Measurements from ENCODE around the gene GSX1.
A peak's percentile ranks its signal among the peaks of the same experiment; 100 is the strongest.

Gene GSX1

DNA sequence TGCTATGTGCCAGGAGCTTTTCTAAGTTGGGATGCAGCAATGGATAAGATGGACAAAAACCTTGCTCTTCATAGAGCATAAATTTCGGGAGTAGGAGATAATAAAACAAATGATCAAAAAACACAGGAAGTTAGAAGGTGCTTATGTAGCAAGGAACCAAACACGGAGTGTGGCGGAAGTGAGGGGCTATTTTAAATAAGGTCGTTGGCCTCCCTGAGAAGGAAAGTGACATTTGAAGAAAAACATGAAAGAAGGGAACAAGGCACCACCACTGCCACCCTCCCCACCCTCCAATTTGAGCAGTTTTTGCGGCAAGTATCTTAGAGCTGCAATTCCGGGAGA, 3.2 kb upstream of the GSX1 start:
- TF ChIP-seq, protein P1, sequence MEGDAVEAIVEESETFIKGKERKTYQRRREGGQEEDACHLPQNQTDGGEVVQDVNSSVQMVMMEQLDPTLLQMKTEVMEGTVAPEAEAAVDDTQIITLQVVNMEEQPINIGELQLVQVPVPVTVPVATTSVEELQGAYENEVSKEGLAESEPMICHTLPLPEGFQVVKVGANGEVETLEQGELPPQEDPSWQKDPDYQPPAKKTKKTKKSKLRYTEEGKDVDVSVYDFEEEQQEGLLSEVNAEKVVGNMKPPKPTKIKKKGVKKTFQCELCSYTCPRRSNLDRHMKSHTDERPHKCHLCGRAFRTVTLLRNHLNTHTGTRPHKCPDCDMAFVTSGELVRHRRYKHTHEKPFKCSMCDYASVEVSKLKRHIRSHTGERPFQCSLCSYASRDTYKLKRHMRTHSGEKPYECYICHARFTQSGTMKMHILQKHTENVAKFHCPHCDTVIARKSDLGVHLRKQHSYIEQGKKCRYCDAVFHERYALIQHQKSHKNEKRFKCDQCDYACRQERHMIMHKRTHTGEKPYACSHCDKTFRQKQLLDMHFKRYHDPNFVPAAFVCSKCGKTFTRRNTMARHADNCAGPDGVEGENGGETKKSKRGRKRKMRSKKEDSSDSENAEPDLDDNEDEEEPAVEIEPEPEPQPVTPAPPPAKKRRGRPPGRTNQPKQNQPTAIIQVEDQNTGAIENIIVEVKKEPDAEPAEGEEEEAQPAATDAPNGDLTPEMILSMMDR (IDR thresholded peaks at IDR 0.05; ENCODE audit: extremely low read depth, missing control alignments), result no peak

DNA sequence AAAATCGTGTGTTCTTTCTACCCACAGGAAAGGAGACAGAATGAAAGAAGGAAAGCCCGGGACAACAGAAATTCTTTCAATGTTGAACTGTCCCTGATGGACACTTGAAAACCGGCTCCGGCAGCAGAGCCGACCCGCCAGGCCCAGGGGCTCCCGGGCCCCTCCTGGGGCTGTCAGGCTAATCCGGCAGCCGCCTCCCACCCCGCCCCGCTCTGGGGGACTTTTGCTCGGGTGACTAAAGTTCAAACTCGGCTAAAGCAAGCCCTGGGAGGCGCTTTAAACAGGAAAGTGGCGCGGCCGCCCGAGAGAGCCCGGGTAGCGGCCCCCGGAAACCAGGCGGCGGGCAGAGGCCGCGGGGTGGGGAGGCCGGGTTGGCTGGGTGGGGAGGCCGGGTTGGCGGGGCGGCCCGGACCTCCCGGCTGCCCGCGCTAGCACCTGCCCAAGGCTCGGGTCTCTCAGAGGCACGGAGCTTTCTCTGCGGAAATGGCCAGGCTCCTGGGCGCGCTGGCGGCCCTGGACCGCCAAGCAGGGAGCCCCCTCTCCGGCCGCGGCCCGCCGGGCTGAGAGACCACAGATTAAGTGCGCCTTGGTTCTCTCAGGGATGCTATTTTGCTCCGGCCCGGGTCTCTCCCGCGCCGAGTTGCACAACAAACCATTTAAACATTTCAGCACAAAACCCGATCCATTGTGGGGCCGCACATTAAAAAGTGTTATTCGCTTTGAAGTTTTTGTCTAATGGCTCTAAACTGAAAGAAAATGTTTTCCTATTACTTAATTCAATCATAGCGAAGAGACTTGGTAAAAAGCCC, 2.6 kb upstream of the GSX1 start:
- DNase-seq (ENCODE audit: low spot score), result peak; percentile 39
- TF ChIP-seq, protein P1 (IDR thresholded peaks at IDR 0.05; ENCODE audit: extremely low read depth, missing control alignments), result no peak

More for the DNA sequence above, 3.2 kb upstream of the GSX1 start:
- DNase-seq (ENCODE audit: low spot score), result no peak

DNA sequence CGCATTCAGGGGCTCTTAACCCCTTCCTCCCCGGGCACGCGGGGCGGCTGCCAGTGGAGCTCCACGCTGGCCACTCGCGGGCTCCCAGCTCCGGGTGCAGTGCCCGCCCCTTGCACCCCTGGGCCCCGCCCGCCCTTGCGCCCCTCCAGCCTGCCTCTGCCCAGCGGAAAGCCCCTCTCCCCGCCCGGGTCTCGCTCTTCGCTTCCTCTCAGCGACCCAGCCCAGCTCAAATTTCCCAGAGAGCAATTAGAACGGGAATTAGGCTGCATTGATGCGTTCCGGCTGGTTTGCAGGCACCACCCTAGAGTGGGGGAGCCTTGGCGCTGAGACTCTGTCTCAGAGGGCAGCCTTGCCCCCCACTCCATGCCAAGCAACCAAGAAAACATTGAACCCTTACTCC, 1.8 kb upstream of the GSX1 start:
- TF ChIP-seq, protein P1 (IDR thresholded peaks at IDR 0.05; ENCODE audit: extremely low read depth, missing control alignments), result no peak
- no peak for DNase-seq (ENCODE audit: low spot score)

DNA sequence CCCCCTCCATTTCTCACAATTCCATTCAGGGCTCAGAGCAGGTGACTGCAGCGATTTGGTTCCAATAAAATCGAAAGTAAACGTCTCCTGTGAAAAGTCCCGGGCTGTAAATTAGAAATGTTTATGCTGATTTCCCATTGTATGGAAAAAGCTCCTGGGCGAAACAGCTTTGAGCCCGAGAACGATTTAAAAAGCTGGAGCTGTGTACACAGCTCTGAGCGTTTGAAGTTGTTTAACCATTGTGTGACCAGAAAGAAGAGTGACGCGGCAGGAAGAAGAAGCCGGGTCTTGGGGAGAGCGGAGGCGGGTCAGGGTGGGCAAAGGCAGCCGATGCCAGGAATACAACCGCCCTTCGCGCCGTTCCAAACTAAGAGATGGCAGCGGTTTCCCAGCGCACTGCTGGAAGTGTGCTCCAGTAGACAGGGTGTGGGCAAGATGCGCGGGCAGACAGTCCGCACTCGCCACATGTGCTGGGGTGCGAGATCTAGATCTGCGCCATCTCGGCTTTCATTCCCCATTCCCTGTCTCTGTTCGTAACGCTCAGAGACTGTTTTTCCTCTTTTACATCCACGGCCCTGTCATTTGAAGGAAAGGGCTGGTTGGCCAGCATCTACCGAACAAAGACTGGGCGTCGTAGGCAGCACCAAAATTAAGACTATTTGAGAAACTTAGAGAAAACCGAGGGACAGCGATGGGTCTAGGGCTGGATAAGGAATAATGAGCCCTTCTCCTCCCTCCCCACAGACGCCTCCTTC, 960 bp upstream of the GSX1 start:
- TF ChIP-seq, protein P1 (IDR thresholded peaks at IDR 0.05; ENCODE audit: extremely low read depth, missing control alignments), result no peak
- peak; percentile 45 for DNase-seq (ENCODE audit: low spot score)

DNA sequence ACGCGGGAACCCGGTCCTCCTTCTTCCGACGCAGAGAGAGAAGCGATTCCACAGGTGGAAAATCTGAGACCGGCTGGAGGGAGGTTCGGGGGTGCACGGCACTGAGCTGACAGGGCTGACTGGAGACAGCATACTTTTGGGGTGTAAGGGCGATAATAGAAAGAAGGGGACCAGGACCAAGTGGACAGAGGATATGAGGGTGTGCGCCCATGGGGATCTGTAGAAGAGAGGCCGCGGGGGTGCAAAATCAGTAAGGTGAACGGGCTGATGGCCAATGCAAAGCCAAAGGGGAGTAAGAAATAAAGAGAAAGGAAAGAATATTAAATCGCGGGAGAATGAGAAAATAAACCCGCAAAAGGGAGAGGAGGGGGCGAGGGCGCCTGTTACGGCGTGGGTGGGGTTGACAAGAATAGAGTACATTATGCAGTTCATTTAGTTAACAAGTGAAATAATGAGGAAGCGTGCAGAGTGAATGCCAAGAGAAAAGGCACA, 336 bp upstream of the GSX1 start:
- peak; percentile 22 for DNase-seq (ENCODE audit: low spot score)
- TF ChIP-seq, protein P1 (IDR thresholded peaks at IDR 0.05; ENCODE audit: extremely low read depth, missing control alignments), result no peak

DNA sequence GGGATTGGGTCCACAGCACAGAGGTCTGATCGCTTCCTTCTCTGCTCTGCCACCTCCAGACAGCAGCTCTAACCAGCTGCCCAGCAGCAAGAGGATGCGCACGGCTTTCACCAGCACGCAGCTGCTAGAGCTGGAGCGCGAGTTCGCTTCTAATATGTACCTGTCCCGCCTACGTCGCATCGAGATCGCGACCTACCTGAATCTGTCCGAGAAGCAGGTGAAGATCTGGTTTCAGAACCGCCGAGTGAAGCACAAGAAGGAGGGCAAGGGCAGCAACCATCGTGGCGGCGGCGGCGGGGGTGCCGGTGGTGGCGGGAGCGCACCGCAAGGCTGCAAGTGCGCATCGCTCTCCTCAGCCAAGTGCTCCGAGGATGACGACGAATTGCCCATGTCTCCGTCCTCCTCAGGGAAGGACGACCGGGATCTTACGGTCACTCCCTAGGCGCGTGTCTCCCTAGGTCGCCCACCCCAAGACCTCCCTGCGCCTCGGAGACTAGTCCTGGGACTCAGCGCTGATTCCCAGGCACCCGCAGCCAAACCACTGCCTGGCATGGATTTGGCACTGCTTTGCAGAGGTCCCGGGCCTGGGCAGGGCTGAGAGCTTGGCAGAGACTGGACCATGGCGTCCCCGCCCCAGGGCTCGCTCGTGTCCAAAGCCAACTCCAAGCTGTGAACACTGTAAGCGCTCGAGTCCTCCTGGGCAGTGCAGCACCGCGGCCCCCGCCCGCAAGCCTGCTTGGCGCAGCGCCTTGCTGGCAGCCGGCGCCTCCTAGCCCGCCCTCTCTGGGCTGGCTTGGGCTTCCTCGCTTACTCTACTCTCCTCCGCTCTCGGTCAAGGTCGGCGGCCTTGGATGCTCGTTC, 1.5 kb downstream of the GSX1 start:
- DNase-seq (ENCODE audit: low spot score), result peak; percentile 24

More for the DNA sequence above, 1.5 kb downstream of the GSX1 start:
- TF ChIP-seq, protein P1 (IDR thresholded peaks at IDR 0.05; ENCODE audit: extremely low read depth, missing control alignments), result no peak

Measured in GM20000 (cell line).